ENCODE data around the gene CD3D.

The CD3D gene

DNA sequence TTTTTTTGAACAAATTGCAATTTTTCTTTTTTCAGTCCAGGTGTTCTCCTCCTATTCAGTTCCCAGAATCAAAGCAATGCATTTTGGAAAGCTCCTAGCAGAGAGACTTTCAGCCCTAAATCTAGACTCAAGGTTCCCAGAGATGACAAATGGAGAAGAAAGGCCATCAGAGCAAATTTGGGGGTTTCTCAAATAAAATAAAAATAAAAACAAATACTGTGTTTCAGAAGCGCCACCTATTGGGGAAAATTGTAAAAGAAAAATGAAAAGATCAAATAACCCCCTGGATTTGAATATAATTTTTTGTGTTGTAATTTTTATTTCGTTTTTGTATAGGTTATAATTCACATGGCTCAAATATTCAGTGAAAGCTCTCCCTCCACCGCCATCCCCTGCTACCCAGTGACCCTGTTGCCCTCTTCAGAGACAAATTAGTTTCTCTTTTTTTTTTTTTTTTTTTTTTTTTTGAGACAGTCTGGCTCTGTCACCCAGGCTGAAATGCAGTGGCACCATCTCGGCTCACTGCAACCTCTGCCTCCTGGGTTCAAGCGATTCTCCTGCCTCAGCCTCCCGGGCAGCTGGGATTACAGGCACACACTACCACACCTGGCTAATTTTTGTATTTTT is 10.7 kb upstream of the CD3D start:
- Histone ChIP-seq H3K9ac (ENCODE audit: low read depth, low read length) (no peak overlapping the region), H3K4me3 (ENCODE audit: low read depth in 1 of 2, low read length in 2 of 2) (no peak overlapping the region), H4K20me1 (ENCODE audit: insufficient read depth, low read length) (peaks cover 10% of the 10 kb centered on the region; the same call in 1 of the 2 replicates), H2AFZ (ENCODE audit: low read depth, low read length) (no peak overlapping the region), H3K27ac (ENCODE audit: low read length) (peak overlapping the region; percentile 15; the same call in 1 of the 2 replicates), H3K36me3 (ENCODE audit: insufficient read depth, low read length) (peaks cover 68% of the 10 kb centered on the region), H3K79me2 (ENCODE audit: insufficient read depth, low read length) (peaks cover 27% of the 10 kb centered on the region), H3K9me3 (ENCODE audit: insufficient read depth, low read length, severe bottlenecking) (no peaks in the 10 kb centered on the region), H3K4me1 (ENCODE audit: insufficient read depth, low read length) (peaks cover 29% of the 10 kb centered on the region), H3K4me2 (ENCODE audit: insufficient read depth, low read length) (no peak overlapping the region), H3K27me3 (ENCODE audit: insufficient read depth, low read length, poor library complexity) (no peaks in the 10 kb centered on the region)
- peak; percentile 30; the same call in 1 of the 3 replicates for ATAC-seq (ENCODE audit: insufficient read depth, low read depth)
- DNase-seq, result no peak
- TF ChIP-seq, protein P1, sequence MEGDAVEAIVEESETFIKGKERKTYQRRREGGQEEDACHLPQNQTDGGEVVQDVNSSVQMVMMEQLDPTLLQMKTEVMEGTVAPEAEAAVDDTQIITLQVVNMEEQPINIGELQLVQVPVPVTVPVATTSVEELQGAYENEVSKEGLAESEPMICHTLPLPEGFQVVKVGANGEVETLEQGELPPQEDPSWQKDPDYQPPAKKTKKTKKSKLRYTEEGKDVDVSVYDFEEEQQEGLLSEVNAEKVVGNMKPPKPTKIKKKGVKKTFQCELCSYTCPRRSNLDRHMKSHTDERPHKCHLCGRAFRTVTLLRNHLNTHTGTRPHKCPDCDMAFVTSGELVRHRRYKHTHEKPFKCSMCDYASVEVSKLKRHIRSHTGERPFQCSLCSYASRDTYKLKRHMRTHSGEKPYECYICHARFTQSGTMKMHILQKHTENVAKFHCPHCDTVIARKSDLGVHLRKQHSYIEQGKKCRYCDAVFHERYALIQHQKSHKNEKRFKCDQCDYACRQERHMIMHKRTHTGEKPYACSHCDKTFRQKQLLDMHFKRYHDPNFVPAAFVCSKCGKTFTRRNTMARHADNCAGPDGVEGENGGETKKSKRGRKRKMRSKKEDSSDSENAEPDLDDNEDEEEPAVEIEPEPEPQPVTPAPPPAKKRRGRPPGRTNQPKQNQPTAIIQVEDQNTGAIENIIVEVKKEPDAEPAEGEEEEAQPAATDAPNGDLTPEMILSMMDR (IDR thresholded peaks at IDR 0.05; ENCODE audit: borderline replicate concordance, extremely low read depth, low read length, poor library complexity, severe bottlenecking), result peak; percentile 62
- TF ChIP-seq EZH2 (IDR thresholded peaks at IDR 0.05; ENCODE audit: borderline replicate concordance, low read depth, low read length, severe bottlenecking), result no peak

DNA sequence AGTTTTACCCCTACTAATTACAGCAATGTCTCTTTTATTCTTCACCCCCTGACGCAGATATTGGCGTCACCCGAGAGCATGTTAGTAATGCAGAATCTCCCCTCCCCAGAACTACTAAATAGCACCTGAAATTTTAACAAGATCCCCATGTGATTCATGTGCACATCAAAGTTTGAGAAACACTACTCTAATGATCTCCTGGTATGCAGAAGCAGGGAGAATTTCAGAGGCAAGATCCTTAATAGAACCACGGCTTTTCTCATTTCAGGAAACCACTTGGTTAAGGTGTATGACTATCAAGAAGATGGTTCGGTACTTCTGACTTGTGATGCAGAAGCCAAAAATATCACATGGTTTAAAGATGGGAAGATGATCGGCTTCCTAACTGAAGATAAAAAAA is 7.0 kb upstream of the CD3D start:
- no peaks in the 10 kb centered on the region for H3K27me3 ChIP-seq (ENCODE audit: insufficient read depth, low read length, poor library complexity)
- ATAC-seq (ENCODE audit: insufficient read depth, low read depth), result no peak
- peaks cover 59% of the 10 kb centered on the region for H3K4me1 ChIP-seq (ENCODE audit: insufficient read depth, low read length)
- peaks cover 21% of the 10 kb centered on the region; the same call in 1 of the 2 replicates for H4K20me1 ChIP-seq (ENCODE audit: insufficient read depth, low read length)
- H3K9ac ChIP-seq (ENCODE audit: low read depth, low read length), result no peak overlapping the region; the same call in 1 of the 2 replicates
- no peak overlapping the region for H3K27ac ChIP-seq (ENCODE audit: low read length)
- H3K36me3 ChIP-seq (ENCODE audit: insufficient read depth, low read length), result peaks cover 87% of the 10 kb centered on the region
- no peak for DNase-seq
- no peak overlapping the region for H2AFZ ChIP-seq (ENCODE audit: low read depth, low read length)
- H3K79me2 ChIP-seq (ENCODE audit: insufficient read depth, low read length), result peaks cover 64% of the 10 kb centered on the region
- H3K4me2 ChIP-seq (ENCODE audit: insufficient read depth, low read length), result peak overlapping the region; percentile 70; the same call in 1 of the 2 replicates
- TF ChIP-seq, protein P1 (IDR thresholded peaks at IDR 0.05; ENCODE audit: borderline replicate concordance, extremely low read depth, low read length, poor library complexity, severe bottlenecking), result no peak
- no peak for TF ChIP-seq EZH2 (IDR thresholded peaks at IDR 0.05; ENCODE audit: borderline replicate concordance, low read depth, low read length, severe bottlenecking)
- no peak overlapping the region for H3K4me3 ChIP-seq (ENCODE audit: low read depth in 1 of 2, low read length in 2 of 2)
- no peaks in the 10 kb centered on the region for H3K9me3 ChIP-seq (ENCODE audit: insufficient read depth, low read length, severe bottlenecking)

DNA sequence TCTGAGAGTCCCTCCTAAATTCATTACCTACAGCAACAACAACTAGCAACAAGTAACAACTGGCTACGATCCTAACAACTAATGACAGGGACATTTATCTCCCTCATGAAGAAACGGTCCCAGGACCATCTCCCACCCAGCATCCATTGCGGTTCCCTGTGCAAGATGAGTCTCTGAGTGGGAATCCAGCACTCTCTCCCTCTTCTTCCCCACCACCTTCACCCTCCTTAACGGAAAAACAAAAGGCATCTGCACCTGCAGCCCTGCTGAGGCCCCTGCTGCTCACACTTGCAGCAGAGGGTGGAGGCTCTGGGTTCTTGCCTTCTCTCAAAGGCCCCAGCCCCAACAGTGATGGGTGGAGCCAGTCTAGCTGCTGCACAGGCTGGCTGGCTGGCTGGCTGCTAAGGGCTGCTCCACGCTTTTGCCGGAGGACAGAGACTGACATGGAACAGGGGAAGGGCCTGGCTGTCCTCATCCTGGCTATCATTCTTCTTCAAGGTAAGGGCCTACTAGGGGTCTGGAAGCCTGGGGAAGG is 1.5 kb upstream of the CD3D start, which contains the start of gene CD3G:
Gene CD3G (plus strand): TSS at position 364 of the 535 bp plus-strand sequence. CDS start 80 bp downstream, at position 444.
- peak within 1 kb of the TSS; percentile 83 for H3K9ac ChIP-seq (ENCODE audit: low read depth, low read length)
- H3K27me3 ChIP-seq (ENCODE audit: insufficient read depth, low read length, poor library complexity), result no peaks in the 10 kb centered on the region
- ATAC-seq (ENCODE audit: insufficient read depth, low read depth) (peak; percentile 77), DNase-seq (peak; percentile 95)
- peak within 1 kb of the TSS; percentile 65 to 79 for H3K4me3 ChIP-seq (ENCODE audit: low read depth in 1 of 2, low read length in 2 of 2)
- no peaks in the 10 kb centered on the region for H3K9me3 ChIP-seq (ENCODE audit: insufficient read depth, low read length, severe bottlenecking)
- H3K27ac ChIP-seq (ENCODE audit: low read length), result peak within 1 kb of the TSS; percentile 98
- H4K20me1 ChIP-seq (ENCODE audit: insufficient read depth, low read length), result peaks cover 41% of the 10 kb centered on the region
- TF ChIP-seq, protein P1 (IDR thresholded peaks at IDR 0.05; ENCODE audit: borderline replicate concordance, extremely low read depth, low read length, poor library complexity, severe bottlenecking), result no peak
- no peak for TF ChIP-seq EZH2 (IDR thresholded peaks at IDR 0.05; ENCODE audit: borderline replicate concordance, low read depth, low read length, severe bottlenecking)
- peak within 1 kb of the TSS; percentile 44 for H2AFZ ChIP-seq (ENCODE audit: low read depth, low read length)
- H3K4me2 ChIP-seq (ENCODE audit: insufficient read depth, low read length), result peak within 1 kb of the TSS; percentile 70
- H3K79me2 ChIP-seq (ENCODE audit: insufficient read depth, low read length), result peaks cover 100% of the 10 kb centered on the region
- H3K36me3 ChIP-seq (ENCODE audit: insufficient read depth, low read length), result peaks cover 70% of the 10 kb centered on the region
- H3K4me1 ChIP-seq (ENCODE audit: insufficient read depth, low read length), result peaks cover 70% of the 10 kb centered on the region
